BE2C (cell line): ENCODE measurements around the gene ATP2C2.

ENCODE experiments used
- DNase-seq: peaks from one replicate; pipeline ENCODE4 v3.0.0-alpha.2; 2020
- H3K27me3 ChIP-seq: fragments of 250-450 bp; sonication (Bioruptor Pico); 2 replicates; pipeline ENCODE4 v1.5.1; 2020; ENCODE audit warnings: mild to moderate bottlenecking
- H3K36me3 ChIP-seq: fragments of 250-450 bp; sonication (Bioruptor Pico); 2 replicates; pipeline ENCODE4 v1.5.1; 2020; ENCODE audit warnings: mild to moderate bottlenecking
- H3K4me1 ChIP-seq: fragments of 250-450 bp; sonication (Bioruptor Pico); 2 replicates; pipeline ENCODE4 v1.5.1; 2020
- H3K4me3 ChIP-seq: 2 replicates; pipeline ENCODE4 v1.5.1; 2011; ENCODE audit warnings: low read depth, low read length
- H3K9me3 ChIP-seq: fragments of 250-450 bp; sonication (Bioruptor Pico); 2 replicates; pipeline ENCODE4 v1.5.1; 2020
- CTCF ChIP-seq: IDR thresholded peaks from 2 replicates; pipeline ENCODE4 v1.5.1; 2012; ENCODE audit warnings: mild to moderate bottlenecking, low read depth, low read length

Gene ATP2C2

GRCh38 chr16:84476401-84476800 is 108.1 kb downstream of the ATP2C2 start:
- no peak for DNase-seq
- Histone ChIP-seq H3K4me3 (no peak overlapping the region), H3K27me3 (no peaks in the 10 kb centered on the region), H3K9me3 (peaks cover 4% of the 10 kb centered on the region; the same call in 1 of the 2 replicates), H3K4me1 (no peaks in the 10 kb centered on the region), H3K36me3 (no peaks in the 10 kb centered on the region)
- TF ChIP-seq CTCF = no peak

- H3K9me3 ChIP-seq = 0 out of 2 replicates have a peak, but pooled peaks cover 4% of the 10 kb centered on the region
- TF ChIP-seq CTCF = no peak
- no peak overlapping the region for H3K4me3 ChIP-seq
- no peaks in the 10 kb centered on the region for H3K36me3 ChIP-seq
- H3K4me1 ChIP-seq = no peaks in the 10 kb centered on the region
- H3K27me3 ChIP-seq = no peaks in the 10 kb centered on the region
- DNase-seq = no peak
Measured at GRCh38 chr16:84477661-84478060, 109.3 kb downstream of the ATP2C2 start.

- no peak overlapping the region for H3K4me3 ChIP-seq
- no peak for TF ChIP-seq CTCF
- no peaks in the 10 kb centered on the region for H3K27me3 ChIP-seq
- no peak for DNase-seq
- H3K4me1 ChIP-seq = no peaks in the 10 kb centered on the region
- no peaks in the 10 kb centered on the region for H3K36me3 ChIP-seq
- H3K9me3 ChIP-seq = 0 out of 2 replicates have a peak, but pooled peaks cover 4% of the 10 kb centered on the region
Measured at GRCh38 chr16:84478172-84478947, 110.0 kb downstream of the ATP2C2 start.

GRCh38 chr16:84479716-84480450 is 111.5 kb downstream of the ATP2C2 start:
- no peak overlapping the region for H3K4me3 ChIP-seq
- DNase-seq = no peak
- no peaks in the 10 kb centered on the region for H3K36me3 ChIP-seq
- H3K9me3 ChIP-seq = 0 out of 2 replicates have a peak, but pooled peaks cover 4% of the 10 kb centered on the region
- no peaks in the 10 kb centered on the region for H3K27me3 ChIP-seq
- TF ChIP-seq CTCF = no peak
- H3K4me1 ChIP-seq = no peaks in the 10 kb centered on the region

- no peaks in the 10 kb centered on the region for H3K36me3 ChIP-seq
- H3K27me3 ChIP-seq = no peaks in the 10 kb centered on the region
- H3K9me3 ChIP-seq = no peaks in the 10 kb centered on the region
- no peak for TF ChIP-seq CTCF
- H3K4me1 ChIP-seq = no peaks in the 10 kb centered on the region
- no peak for DNase-seq
- no peak overlapping the region for H3K4me3 ChIP-seq
Measured at GRCh38 chr16:84481051-84481735, 112.9 kb downstream of the ATP2C2 start.
